Fibroblast of lung (primary cell): Measurements from ENCODE around the gene GPR141.

Source experiments
- EZH2 ChIP-seq: IDR thresholded peaks from 2 replicates; pipeline ENCODE4 v1.5.1; 2012; ENCODE audit warnings: low read length, control low read depth, mild to moderate bottlenecking; ENCODE audit errors: missing control alignments
- TF ChIP-seq, protein P1 (sequence below), 2 donors: IDR thresholded peaks in 1 of 2; conservative IDR thresholded peaks in 1 of 2; 1 replicate in 1 of 2; 2 replicates in 1 of 2; pipeline ENCODE4 v1.5.1; 2011 to 2012; ENCODE audit warnings: low read length in 2 of 2, control low read depth in 1 of 2, inconsistent platforms in 1 of 2, low read depth in 1 of 2, mild to moderate bottlenecking in 1 of 2

GRCh38 chr7:37663693-37664092 is 19.9 kb upstream of the GPR141 start:
- TF ChIP-seq, protein P1, sequence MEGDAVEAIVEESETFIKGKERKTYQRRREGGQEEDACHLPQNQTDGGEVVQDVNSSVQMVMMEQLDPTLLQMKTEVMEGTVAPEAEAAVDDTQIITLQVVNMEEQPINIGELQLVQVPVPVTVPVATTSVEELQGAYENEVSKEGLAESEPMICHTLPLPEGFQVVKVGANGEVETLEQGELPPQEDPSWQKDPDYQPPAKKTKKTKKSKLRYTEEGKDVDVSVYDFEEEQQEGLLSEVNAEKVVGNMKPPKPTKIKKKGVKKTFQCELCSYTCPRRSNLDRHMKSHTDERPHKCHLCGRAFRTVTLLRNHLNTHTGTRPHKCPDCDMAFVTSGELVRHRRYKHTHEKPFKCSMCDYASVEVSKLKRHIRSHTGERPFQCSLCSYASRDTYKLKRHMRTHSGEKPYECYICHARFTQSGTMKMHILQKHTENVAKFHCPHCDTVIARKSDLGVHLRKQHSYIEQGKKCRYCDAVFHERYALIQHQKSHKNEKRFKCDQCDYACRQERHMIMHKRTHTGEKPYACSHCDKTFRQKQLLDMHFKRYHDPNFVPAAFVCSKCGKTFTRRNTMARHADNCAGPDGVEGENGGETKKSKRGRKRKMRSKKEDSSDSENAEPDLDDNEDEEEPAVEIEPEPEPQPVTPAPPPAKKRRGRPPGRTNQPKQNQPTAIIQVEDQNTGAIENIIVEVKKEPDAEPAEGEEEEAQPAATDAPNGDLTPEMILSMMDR (conservative IDR thresholded peaks at IDR 0.05 in 1 of 2, IDR thresholded peaks at IDR 0.05 in 1 of 2; ENCODE audit: low read depth in 1 of 2, low read length in 2 of 2) = no peak
- no peak for TF ChIP-seq EZH2
